HEK293T (cell line): ENCODE data around the gene C1orf52.
A peak's percentile ranks its signal among the peaks of the same experiment; 100 is the strongest.

Experiments used
- CTCF ChIA-PET: fragments of 350-600 bp; formaldehyde crosslinking; extraction: SDS; loops from one replicate; lab custom pipeline; 2021; ENCODE audit warnings: antibody characterized with exemption, inconsistent platforms; lab: Yijun Ruan, JAX
- POLR2A ChIA-PET: fragments of 350-600 bp; formaldehyde crosslinking; extraction: SDS; loops from one replicate; lab custom pipeline; 2020; ENCODE audit warnings: antibody characterized with exemption, inconsistent platforms; lab: Yijun Ruan, JAX
- DNase-seq: peaks from one replicate; pipeline ENCODE4 v3.0.0; 2012; ENCODE audit warnings: mixed read lengths; ENCODE audit errors: extremely low spot score
- ARNT ChIP-seq: fragments of 450-650 bp; IDR thresholded peaks from 2 replicates; pipeline ENCODE4 v1.6.1; 2017; ENCODE audit warnings: mild to moderate bottlenecking
- BHLHE40 ChIP-seq: fragments of 450-650 bp; IDR thresholded peaks from 2 replicates; pipeline ENCODE4 v1.6.1; 2016; ENCODE audit warnings: mild to moderate bottlenecking, moderate library complexity, borderline replicate concordance
- CTBP1 ChIP-seq: fragments of 450-650 bp; IDR thresholded peaks from 2 replicates; pipeline ENCODE4 v1.6.1; 2016; ENCODE audit warnings: borderline replicate concordance
- ELF4 ChIP-seq: fragments of 450-650 bp; IDR thresholded peaks from 2 replicates; pipeline ENCODE4 v1.6.1; 2017; ENCODE audit warnings: antibody characterized with exemption
- FOXA1 ChIP-seq: fragments of 450-650 bp; IDR thresholded peaks from 2 replicates; pipeline ENCODE4 v1.6.1; 2016; ENCODE audit warnings: mild to moderate bottlenecking
- FOXK2 ChIP-seq: fragments of 450-650 bp; IDR thresholded peaks from 2 replicates; pipeline ENCODE4 v1.6.1; 2016; ENCODE audit warnings: mild to moderate bottlenecking
- FOXM1 ChIP-seq: fragments of 450-650 bp; IDR thresholded peaks from 2 replicates; pipeline ENCODE4 v1.6.1; 2017; ENCODE audit warnings: mild to moderate bottlenecking, borderline replicate concordance
- HDGF ChIP-seq: fragments of 450-650 bp; IDR thresholded peaks from 2 replicates; pipeline ENCODE4 v1.6.1; 2017; ENCODE audit warnings: antibody characterized with exemption, borderline replicate concordance
- L3MBTL2 ChIP-seq: fragments of 450-650 bp; conservative IDR thresholded peaks from 2 replicates; pipeline ENCODE4 v1.6.1; 2016; ENCODE audit warnings: mild to moderate bottlenecking
- LEF1 ChIP-seq: fragments of 450-650 bp; IDR thresholded peaks from 2 replicates; pipeline ENCODE4 v1.6.1; 2017; ENCODE audit warnings: mild to moderate bottlenecking, borderline replicate concordance
- NFRKB ChIP-seq: fragments of 450-650 bp; IDR thresholded peaks from 2 replicates; pipeline ENCODE4 v1.6.1; 2016; ENCODE audit warnings: mild to moderate bottlenecking, moderate library complexity
- SP1 ChIP-seq: fragments of 450-650 bp; IDR thresholded peaks from 2 replicates; pipeline ENCODE4 v1.6.1; 2017
- SUZ12 ChIP-seq: fragments of 450-650 bp; IDR thresholded peaks from 2 replicates; pipeline ENCODE4 v1.6.1; 2016; ENCODE audit warnings: mild to moderate bottlenecking
- TARDBP ChIP-seq: fragments of 450-650 bp; IDR thresholded peaks from 2 replicates; pipeline ENCODE4 v1.6.1; 2016
- ZNF384 ChIP-seq: fragments of 450-650 bp; IDR thresholded peaks from 2 replicates; pipeline ENCODE4 v1.6.1; 2016
- TF ChIP-seq, protein P1 (sequence below): fragments of 450-650 bp; IDR thresholded peaks from 2 replicates; pipeline ENCODE4 v1.6.1; 2016

C1orf52 gene

GRCh38 chr1:85219853-85220610 lies 39.4 kb downstream of the C1orf52 start:
- DNase-seq: no peak
- POLR2A ChIA-PET: interaction anchor here (0.6 kb wide), 1 partner anchor 19 kb away, joined by 3 read pairs; the partner anchor contains the start of gene SYDE2
- CTCF ChIA-PET: no interaction called here
- no peak for TF ChIP-seq ELF4

DNA sequence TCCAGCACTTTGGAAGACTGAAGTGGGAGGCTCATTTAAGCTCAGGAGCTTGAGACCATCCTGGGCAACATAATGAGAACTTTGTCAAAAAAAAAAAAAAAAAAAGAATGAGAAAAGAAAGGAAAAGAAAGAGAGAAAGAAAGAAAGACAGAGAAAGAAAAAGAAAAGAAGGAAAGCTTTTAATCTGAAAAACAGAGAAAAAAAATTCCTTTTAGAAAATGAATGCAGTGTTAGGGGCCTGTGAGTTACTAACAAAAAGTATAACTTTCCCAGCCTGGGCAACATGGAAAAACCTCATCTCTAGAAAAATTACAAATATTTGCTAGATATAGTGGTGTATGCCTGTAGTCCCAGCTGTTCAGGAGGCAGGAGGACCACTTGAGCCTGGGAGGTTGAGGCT lies 42.8 kb downstream of the C1orf52 start:
- CTCF ChIA-PET: interaction anchor here (1.2 kb wide), 1 partner anchor 38 kb away, joined by 3 read pairs; no protein-coding TSS in a partner anchor
- POLR2A ChIA-PET: no interaction called here
- no peak for DNase-seq
- TF ChIP-seq FOXA1 (no peak), SP1 (no peak), FOXK2 (no peak), ELF4 (no peak), NFRKB (no peak), L3MBTL2 (no peak), ARNT (no peak), HDGF (no peak), SUZ12 (no peak), FOXM1 (no peak), TARDBP (no peak)

DNA sequence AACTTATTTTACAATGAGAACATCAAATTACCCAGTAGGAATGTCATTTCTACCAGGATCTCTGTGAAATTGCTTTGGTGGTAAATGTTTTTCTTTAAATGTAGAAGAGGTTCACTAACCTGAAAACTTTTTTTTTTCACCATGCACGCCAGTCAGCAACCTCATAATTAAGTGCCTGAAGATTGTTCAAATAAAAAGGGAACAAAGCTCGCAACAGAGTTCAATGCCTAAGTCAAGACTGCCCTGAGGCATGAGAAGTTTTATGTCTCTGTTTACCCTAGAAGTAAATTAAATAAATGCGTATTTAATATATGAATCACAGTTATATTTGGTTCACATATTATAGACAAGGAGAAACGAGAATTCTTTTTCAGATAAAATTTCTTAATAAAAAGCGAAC lies 44.8 kb downstream of the C1orf52 start:
- no peak for DNase-seq
- ChIA-PET POLR2A (no interaction called here), CTCF (interaction anchor here (1.4 kb wide), 1 partner anchor 270 kb away, joined by 3 read pairs; no protein-coding TSS in a partner anchor)
- TF ChIP-seq, protein P1, sequence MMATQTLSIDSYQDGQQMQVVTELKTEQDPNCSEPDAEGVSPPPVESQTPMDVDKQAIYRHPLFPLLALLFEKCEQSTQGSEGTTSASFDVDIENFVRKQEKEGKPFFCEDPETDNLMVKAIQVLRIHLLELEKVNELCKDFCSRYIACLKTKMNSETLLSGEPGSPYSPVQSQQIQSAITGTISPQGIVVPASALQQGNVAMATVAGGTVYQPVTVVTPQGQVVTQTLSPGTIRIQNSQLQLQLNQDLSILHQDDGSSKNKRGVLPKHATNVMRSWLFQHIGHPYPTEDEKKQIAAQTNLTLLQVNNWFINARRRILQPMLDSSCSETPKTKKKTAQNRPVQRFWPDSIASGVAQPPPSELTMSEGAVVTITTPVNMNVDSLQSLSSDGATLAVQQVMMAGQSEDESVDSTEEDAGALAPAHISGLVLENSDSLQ: peak; percentile 63; the same call in 1 of the 2 replicates
- no peak for TF ChIP-seq FOXK2

DNA sequence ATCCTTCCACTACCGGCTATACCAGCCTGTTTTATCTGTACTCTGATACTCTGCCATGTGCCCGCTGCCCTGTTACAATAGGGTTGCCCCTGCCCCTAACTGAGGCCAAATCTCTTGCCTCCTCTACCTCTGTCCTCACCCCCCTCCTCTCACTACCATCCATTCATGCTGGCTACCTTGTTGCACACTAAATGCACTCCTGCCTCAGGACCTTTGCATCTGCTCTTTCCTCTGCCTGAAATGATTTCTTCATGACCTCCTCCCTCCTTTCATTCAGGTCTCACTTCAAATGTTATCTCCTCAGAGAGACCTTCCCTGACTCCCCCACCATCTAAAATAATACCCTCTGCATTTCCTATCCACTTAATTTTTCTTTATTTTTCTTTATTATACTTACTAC lies 51.0 kb downstream of the C1orf52 start:
- no peak for DNase-seq
- no peak for TF ChIP-seq CTBP1
- no peak for TF ChIP-seq TARDBP
- TF ChIP-seq NFRKB: no peak
- TF ChIP-seq FOXA1: no peak
- no peak for TF ChIP-seq ELF4
- TF ChIP-seq FOXM1: no peak
- TF ChIP-seq LEF1: no peak
- no peak for TF ChIP-seq L3MBTL2
- TF ChIP-seq SP1: no peak
- no peak for TF ChIP-seq HDGF
- TF ChIP-seq, protein P1: no peak
- TF ChIP-seq BHLHE40: no peak
- no peak for TF ChIP-seq FOXK2
- TF ChIP-seq ZNF384: no peak
- POLR2A ChIA-PET: no interaction called here
- CTCF ChIA-PET: no interaction called here

- ChIA-PET POLR2A (no interaction called here), CTCF (interaction anchor here (0.9 kb wide), 1 partner anchor 56 kb away, joined by 3 read pairs; the partner anchor contains the start of gene C1orf52)
- TF ChIP-seq FOXK2 (no peak), ZNF384 (no peak), CTBP1 (no peak), SP1 (no peak), LEF1 (no peak), ARNT (no peak), NFRKB (no peak), TARDBP (no peak), FOXM1 (no peak), ELF4 (no peak), FOXA1 (no peak), L3MBTL2 (no peak)
- no peak for DNase-seq
Observed at GRCh38 chr1:85203573-85204171, 55.8 kb downstream of the C1orf52 start.

DNA sequence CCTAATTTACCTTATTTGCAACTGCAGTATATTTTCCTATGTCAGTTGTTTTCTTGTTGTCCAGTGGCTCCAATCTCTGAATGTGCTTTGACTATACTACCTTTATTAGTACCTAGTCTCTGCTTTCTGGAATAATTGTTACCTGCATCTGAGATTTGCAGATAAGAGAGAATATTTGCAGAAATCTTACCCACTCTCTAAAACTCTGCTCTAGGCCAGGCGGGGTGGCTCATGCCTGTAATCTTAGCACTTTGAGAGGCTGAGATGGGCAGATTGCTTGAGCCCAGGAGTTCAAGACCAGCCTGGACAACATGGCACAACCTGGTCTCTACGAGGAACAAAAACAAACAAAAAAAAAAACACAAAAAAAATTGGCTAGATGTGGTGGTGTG lies 56.6 kb downstream of the C1orf52 start:
- TF ChIP-seq FOXM1: no peak
- no peak for TF ChIP-seq HDGF
- no peak for TF ChIP-seq ARNT
- POLR2A ChIA-PET: interaction anchor here (3.7 kb wide), 1 partner anchor 56 kb away, joined by 16 read pairs; the partner anchor contains the start of gene C1orf52
- CTCF ChIA-PET: interaction anchor here (0.9 kb wide), 1 partner anchor 57 kb away, joined by 3 read pairs; the partner anchor contains the start of gene C1orf52
- no peak for DNase-seq
